T-helper 1 cell treated with Interleukin-12 subunit alpha and Interleukin-12 subunit beta and Interleukin-4 antibody, amounts not matched to agents 30 μg/mL and 1 μg/mL, for 36 hours (primary cell): Measurements from ENCODE around the gene PHGDH.

ENCODE experiments used
- H3K27ac Mint-ChIP-seq: one replicate; pipeline ENCODE4 v1.8.0; 2021; ENCODE audit warnings: mild to moderate bottlenecking, mixed read lengths
- H3K27me3 Mint-ChIP-seq: one replicate; pipeline ENCODE4 v1.8.0; 2021; ENCODE audit warnings: low read depth, mixed read lengths
- H3K36me3 Mint-ChIP-seq: one replicate; pipeline ENCODE4 v1.8.0; 2021; ENCODE audit warnings: low read depth, mixed read lengths
- H3K4me1 Mint-ChIP-seq: one replicate; pipeline ENCODE4 v1.8.0; 2021; ENCODE audit warnings: low read depth, mixed read lengths
- H3K4me3 Mint-ChIP-seq: one replicate; pipeline ENCODE4 v1.8.0; 2021; ENCODE audit warnings: mild to moderate bottlenecking, moderate library complexity, mixed read lengths
- H3K9me3 Mint-ChIP-seq: one replicate; pipeline ENCODE4 v1.8.0; 2021; ENCODE audit warnings: mixed read lengths

The PHGDH gene

DNA sequence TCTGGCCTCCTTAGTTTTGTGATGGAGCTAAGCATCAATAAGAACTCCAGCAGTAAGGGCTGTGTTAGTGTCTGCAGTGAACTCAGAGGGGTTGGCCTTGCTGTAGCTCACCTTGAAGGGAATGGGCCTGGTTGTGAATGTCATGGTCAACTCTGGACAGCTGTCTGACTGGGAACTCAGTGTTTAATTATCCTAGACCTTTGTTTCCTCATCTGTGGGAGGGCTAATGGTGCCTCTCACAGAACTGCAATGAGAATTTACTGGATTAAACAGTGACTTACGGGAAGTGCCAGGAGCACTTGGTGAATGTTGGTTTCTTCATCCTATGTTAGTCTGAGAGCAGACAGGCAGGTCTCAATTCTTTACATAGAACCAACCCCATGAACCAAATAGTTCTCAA is 33.3 kb downstream of the PHGDH start:
- H3K9me3 Mint-ChIP-seq, result no peaks in the 10 kb centered on the region
- no peak overlapping the region for H3K4me3 Mint-ChIP-seq
- H3K36me3 Mint-ChIP-seq, result peaks cover 11% of the 10 kb centered on the region
- H3K27me3 Mint-ChIP-seq, result peaks cover 9% of the 10 kb centered on the region
- H3K27ac Mint-ChIP-seq, result no peak overlapping the region
- H3K4me1 Mint-ChIP-seq, result peaks cover 15% of the 10 kb centered on the region

GRCh38 chr1:119747451-119747850 is 35.7 kb downstream of the PHGDH start:
- Mint-ChIP-seq H3K36me3 (peaks cover 10% of the 10 kb centered on the region), H3K4me1 (peaks cover 21% of the 10 kb centered on the region), H3K9me3 (no peaks in the 10 kb centered on the region), H3K27me3 (peaks cover 25% of the 10 kb centered on the region), H3K27ac (no peak overlapping the region), H3K4me3 (no peak overlapping the region)

- Mint-ChIP-seq H3K36me3 (peaks cover 10% of the 10 kb centered on the region), H3K4me1 (peaks cover 23% of the 10 kb centered on the region), H3K27me3 (peaks cover 27% of the 10 kb centered on the region), H3K9me3 (no peaks in the 10 kb centered on the region), H3K4me3 (no peak overlapping the region), H3K27ac (no peak overlapping the region)
Measured at GRCh38 chr1:119748040-119748439, 36.3 kb downstream of the PHGDH start.

- Mint-ChIP-seq H3K27me3 (peaks cover 45% of the 10 kb centered on the region), H3K36me3 (no peaks in the 10 kb centered on the region), H3K4me1 (peaks cover 16% of the 10 kb centered on the region), H3K4me3 (peak overlapping the region; percentile 60), H3K27ac (peak overlapping the region; percentile 41), H3K9me3 (no peaks in the 10 kb centered on the region)
Measured at GRCh38 chr1:119752592-119752991, 40.9 kb downstream of the PHGDH start.

- Mint-ChIP-seq H3K4me1 (peaks cover 16% of the 10 kb centered on the region), H3K27me3 (peaks cover 48% of the 10 kb centered on the region), H3K4me3 (no peak overlapping the region)
Measured at GRCh38 chr1:119758584-119758983, 46.9 kb downstream of the PHGDH start.

DNA sequence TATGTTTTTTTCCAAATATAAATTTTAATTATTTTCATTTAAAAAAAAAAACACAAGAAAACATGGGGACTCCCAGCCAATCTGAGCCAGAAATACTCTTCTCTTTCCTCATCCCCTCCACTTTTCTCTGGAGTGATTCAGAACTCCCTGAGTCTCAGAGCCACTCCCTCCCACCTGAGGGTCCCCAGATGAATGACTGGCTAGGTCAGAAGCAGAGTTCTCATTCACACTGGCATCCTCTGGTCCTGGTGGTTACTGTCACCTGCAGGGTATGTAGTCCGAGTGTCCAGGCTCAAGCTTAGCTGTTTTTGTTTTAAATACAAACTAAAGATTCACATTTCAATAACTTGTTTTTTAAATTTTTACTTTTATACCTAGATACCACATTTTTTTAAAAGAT is 50.7 kb downstream of the PHGDH start:
- Mint-ChIP-seq H3K36me3 (no peaks in the 10 kb centered on the region), H3K4me1 (peaks cover 13% of the 10 kb centered on the region), H3K27me3 (peaks cover 68% of the 10 kb centered on the region), H3K4me3 (no peak overlapping the region), H3K27ac (no peak overlapping the region), H3K9me3 (no peaks in the 10 kb centered on the region)

More at GRCh38 chr1:119758584-119758983, 46.9 kb downstream of the PHGDH start:
- no peak overlapping the region for H3K27ac Mint-ChIP-seq
- H3K36me3 Mint-ChIP-seq, result no peaks in the 10 kb centered on the region
- no peaks in the 10 kb centered on the region for H3K9me3 Mint-ChIP-seq

DNA sequence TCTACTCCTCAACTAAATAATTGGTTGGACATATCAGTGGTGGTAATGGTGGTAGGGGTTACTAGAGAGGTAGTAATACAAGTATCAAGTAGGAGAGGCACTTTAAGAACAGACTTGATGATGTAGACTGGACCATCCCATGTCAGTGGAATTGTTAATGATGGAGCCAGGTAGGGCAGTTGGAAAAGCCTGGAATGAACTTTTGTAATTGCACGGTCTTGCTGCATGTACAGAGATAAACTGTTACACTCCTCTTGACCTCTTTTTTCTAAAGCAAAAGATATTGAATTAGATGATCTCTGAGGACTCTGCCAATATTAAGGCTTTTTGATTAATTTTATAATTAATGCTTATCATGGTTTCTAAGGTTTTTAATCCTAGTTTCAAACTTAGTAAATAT is 51.2 kb downstream of the PHGDH start:
- no peak overlapping the region for H3K27ac Mint-ChIP-seq
- H3K36me3 Mint-ChIP-seq, result no peaks in the 10 kb centered on the region
- H3K9me3 Mint-ChIP-seq, result no peaks in the 10 kb centered on the region
- no peak overlapping the region for H3K4me3 Mint-ChIP-seq
- peaks cover 8% of the 10 kb centered on the region for H3K4me1 Mint-ChIP-seq
- H3K27me3 Mint-ChIP-seq, result peaks cover 65% of the 10 kb centered on the region

- H3K4me1 Mint-ChIP-seq, result peaks cover 2% of the 10 kb centered on the region
- H3K9me3 Mint-ChIP-seq, result no peaks in the 10 kb centered on the region
- H3K4me3 Mint-ChIP-seq, result no peak overlapping the region
- no peak overlapping the region for H3K27ac Mint-ChIP-seq
- H3K36me3 Mint-ChIP-seq, result no peaks in the 10 kb centered on the region
- H3K27me3 Mint-ChIP-seq, result peaks cover 69% of the 10 kb centered on the region
Measured at GRCh38 chr1:119764220-119764619, 52.5 kb downstream of the PHGDH start.

DNA sequence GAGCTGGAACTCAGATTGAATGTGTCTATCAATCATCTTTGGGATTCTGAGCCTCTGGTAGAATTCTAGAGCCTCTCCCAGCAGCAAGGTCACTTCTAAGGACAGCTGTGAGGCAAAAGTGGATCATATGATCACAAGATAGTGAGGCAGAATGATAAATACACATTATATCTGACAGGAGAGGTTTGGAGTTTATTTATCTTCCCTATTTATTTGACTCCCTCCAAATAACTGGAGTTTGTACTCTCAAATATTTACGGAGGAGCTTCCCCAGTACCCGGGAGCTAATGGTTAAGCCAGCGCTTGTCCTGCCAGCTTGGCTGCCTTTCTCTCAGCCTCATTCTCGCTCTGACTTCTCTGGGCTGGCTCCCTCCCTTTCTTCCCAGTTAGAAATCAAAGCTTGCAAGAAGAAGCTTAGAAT is 54.6 kb downstream of the PHGDH start:
- no peaks in the 10 kb centered on the region for H3K9me3 Mint-ChIP-seq
- no peak overlapping the region for H3K4me3 Mint-ChIP-seq
- H3K4me1 Mint-ChIP-seq, result no peaks in the 10 kb centered on the region
- no peaks in the 10 kb centered on the region for H3K36me3 Mint-ChIP-seq
- H3K27ac Mint-ChIP-seq, result no peak overlapping the region
- H3K27me3 Mint-ChIP-seq, result peaks cover 61% of the 10 kb centered on the region

- Mint-ChIP-seq H3K27me3 (peaks cover 60% of the 10 kb centered on the region), H3K4me3 (no peak overlapping the region), H3K36me3 (no peaks in the 10 kb centered on the region), H3K4me1 (no peaks in the 10 kb centered on the region), H3K9me3 (no peaks in the 10 kb centered on the region), H3K27ac (no peak overlapping the region)
Measured at GRCh38 chr1:119767486-119767885, 55.8 kb downstream of the PHGDH start.

GRCh38 chr1:119768778-119769177 is 57.0 kb downstream of the PHGDH start, which contains the start of gene HMGCS2:
HMGCS2 (minus strand) TSS chr1:119768905; CDS start chr1:119768844, 61 bp downstream.
- Mint-ChIP-seq H3K27ac (no peak within 1 kb of the TSS), H3K4me3 (no peak within 1 kb of the TSS), H3K4me1 (no peaks in the 10 kb centered on the region), H3K27me3 (peaks cover 59% of the 10 kb centered on the region), H3K9me3 (no peaks in the 10 kb centered on the region), H3K36me3 (no peaks in the 10 kb centered on the region)

DNA sequence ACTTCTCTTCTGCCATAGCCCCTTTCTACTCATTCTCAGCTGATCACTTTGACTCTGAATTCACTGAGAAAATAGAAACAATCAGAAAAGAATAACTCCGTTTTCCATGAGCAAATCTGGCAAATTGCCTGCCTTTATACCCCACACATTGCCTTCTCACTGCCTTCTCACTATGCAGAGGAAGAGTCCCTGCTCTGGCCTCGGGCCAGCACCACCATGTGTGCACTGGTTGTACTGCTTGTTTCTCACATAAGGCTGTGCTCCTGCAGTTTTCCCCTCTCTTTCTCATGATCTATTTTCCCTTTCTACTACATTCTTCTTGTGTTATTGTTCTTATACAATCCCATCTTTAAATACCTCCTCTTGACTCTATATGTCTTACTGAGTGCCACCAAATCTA is 59.3 kb downstream of the PHGDH start:
- Mint-ChIP-seq H3K27me3 (peaks cover 39% of the 10 kb centered on the region), H3K4me3 (no peak overlapping the region), H3K36me3 (no peaks in the 10 kb centered on the region), H3K27ac (no peak overlapping the region), H3K9me3 (no peaks in the 10 kb centered on the region), H3K4me1 (no peaks in the 10 kb centered on the region)

DNA sequence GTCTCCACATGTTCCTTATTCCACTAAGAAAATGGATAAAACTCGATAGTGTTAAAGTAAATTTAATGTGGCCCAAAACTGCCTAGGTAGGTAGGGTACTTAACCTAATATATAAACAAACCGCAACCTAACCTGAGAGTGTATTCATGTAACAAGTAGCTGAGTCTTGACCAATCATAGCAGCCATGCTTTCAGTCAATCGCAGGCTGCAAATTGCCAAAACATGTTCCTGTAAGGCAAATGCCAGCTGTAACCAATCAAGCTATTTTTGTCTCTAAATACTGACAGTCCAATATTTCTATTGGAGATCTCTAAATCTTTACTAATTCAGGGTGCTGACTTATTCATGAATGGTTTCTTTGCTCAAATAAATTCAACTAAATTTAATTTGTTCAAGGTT is 60.0 kb downstream of the PHGDH start:
- Mint-ChIP-seq H3K27me3 (peaks cover 36% of the 10 kb centered on the region), H3K27ac (no peak overlapping the region), H3K4me1 (no peaks in the 10 kb centered on the region), H3K36me3 (no peaks in the 10 kb centered on the region), H3K4me3 (no peak overlapping the region), H3K9me3 (no peaks in the 10 kb centered on the region)

GRCh38 chr1:119772298-119772697 is 60.6 kb downstream of the PHGDH start:
- no peaks in the 10 kb centered on the region for H3K4me1 Mint-ChIP-seq

DNA sequence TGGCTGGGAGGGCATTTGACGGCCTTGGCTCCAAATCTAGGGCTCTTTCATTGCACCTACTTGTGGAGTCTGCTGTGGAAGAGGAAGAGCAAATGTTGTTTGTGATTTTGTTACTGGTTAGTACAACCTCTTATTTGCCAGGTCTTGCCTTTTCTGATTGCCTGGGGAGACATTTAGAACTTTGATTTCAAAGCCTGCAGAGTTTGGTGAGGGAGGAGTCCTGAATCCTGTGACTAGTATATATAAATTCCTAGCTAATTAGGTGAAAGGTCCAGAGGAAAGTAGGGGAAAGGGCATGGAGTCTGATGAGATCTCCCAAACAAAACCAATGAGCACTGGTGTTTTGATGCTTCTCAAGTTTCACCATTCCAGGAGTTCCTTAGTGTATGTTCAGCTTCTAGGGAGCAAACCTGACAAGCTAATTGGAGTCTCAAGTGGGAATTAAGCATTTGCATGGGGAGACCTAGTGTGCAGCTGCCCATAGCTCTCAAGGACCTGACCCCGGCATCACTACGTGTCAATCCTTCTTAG is 62.0 kb downstream of the PHGDH start:
- no peaks in the 10 kb centered on the region for H3K36me3 Mint-ChIP-seq
- H3K27me3 Mint-ChIP-seq, result peaks cover 27% of the 10 kb centered on the region

More at GRCh38 chr1:119772298-119772697, 60.6 kb downstream of the PHGDH start:
- Mint-ChIP-seq H3K36me3 (no peaks in the 10 kb centered on the region), H3K4me3 (no peak overlapping the region), H3K9me3 (no peaks in the 10 kb centered on the region), H3K27me3 (peaks cover 31% of the 10 kb centered on the region), H3K27ac (no peak overlapping the region)

More for the DNA sequence above, 62.0 kb downstream of the PHGDH start:
- Mint-ChIP-seq H3K27ac (no peak overlapping the region), H3K9me3 (no peaks in the 10 kb centered on the region), H3K4me3 (no peak overlapping the region), H3K4me1 (no peaks in the 10 kb centered on the region)
